HG02970 (cell line): ENCODE data around the gene MYLK4.

Experiments
- ATAC-seq: cut with Tn5 transposase; IDR thresholded peaks from one replicate; pipeline ENCODE4 v1.9.1; 2021; ENCODE audit warnings: mild to moderate bottlenecking, moderate library complexity, moderate number of reproducible peaks; ENCODE audit not compliant: unreplicated experiment, low FRiP score

MYLK4 gene

DNA sequence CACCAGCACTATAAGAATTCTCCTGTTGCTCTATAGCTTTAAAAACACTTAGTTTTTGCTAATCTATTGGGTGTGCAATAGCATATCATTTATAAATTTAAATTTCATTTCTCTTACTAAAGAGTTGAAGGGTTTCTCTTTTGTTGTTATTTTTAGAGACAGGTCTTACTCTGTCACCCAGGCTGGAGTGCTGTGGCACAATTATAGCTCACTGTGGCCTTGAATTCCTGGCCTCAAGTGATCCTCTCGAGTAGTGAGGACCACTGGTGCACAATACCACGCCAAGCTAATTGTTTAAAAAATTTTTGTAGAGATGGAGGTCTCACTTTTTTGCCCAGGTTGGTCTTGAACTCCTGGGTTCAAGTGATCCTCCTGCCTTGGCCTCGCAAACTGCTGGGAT is 8.3 kb upstream of the MYLK4 start:
- ATAC-seq, result no peak

DNA sequence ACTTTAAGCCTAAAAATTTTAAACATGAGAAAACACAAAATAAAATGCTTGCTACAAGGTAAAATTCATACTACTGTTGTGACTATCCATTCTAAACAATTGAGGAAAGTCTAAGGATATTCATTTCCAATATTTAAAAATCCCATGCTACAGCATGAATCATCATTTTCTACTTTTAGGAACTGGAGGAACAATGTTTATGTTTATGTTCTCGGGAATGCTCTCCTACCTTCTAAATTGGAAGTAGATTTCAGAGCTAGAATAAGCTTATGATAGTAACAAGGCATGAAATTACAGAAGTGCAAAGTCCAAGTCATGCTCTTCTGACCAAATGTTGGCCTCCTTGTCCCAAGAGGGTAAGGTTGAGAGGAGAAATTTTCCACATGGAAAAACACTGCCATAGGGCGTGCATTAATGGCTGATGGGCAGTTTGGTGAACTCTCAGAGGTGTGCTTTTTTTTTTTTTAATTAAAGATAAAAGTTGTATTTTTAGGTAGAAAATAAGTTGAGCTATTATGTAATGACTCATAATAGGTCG is 6.0 kb upstream of the MYLK4 start:
- ATAC-seq, result no peak

DNA sequence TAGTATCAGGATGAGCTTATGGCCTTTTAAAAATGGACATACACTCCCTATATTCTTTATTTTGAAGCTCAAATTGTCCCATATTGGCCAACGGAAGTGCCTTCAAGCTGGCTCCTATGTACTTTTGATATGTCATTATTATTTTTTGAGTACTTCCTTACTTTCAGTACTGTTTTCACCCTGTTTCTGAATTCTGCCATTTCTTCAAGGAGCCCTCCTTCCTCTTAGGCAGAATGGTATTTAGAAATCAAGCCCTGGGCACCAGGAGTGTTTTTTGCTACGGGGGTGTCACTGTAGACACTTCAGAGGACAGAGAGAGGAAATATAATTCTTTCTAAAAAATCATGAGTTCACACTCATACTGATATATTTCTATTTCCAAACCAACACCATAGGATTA is 5.5 kb upstream of the MYLK4 start:
- ATAC-seq, result no peak

DNA sequence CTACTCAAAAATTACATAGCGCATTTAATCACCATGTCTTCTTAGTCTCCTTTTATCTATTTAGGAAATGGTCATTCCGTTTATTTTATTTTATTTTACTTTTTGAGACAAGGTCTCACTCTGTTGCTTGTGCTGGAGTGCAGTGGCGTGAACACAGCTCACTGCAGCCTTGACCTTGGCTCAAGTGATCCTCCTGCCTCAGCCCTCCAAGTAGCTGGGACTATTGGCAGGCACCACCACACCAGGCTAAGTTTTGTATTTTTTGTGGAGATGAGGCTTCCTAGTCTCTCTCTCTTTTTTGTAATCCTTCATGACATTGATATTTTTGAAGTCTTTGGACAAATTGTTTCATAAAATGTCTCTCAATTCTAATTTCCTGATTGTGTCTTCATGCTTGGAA is 4.7 kb upstream of the MYLK4 start:
- ATAC-seq, result no peak

DNA sequence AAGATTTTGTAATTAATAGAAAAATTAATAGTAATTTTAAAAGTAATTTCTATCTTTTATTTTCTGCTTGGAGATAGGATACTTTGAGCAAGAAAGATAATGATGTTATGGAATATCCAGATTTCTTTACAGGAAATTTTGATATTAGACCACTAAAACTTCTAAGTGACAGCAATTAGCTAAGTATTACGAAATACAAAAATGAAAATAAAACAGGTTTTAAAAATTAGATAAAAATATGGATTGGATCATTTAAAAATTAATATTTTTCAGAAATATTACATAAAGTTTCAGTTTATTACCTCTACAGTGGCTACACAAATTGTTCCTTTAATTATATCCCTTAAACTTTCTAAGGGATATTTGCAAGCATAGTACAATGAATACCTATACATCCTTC is 4.2 kb upstream of the MYLK4 start:
- no peak for ATAC-seq

DNA sequence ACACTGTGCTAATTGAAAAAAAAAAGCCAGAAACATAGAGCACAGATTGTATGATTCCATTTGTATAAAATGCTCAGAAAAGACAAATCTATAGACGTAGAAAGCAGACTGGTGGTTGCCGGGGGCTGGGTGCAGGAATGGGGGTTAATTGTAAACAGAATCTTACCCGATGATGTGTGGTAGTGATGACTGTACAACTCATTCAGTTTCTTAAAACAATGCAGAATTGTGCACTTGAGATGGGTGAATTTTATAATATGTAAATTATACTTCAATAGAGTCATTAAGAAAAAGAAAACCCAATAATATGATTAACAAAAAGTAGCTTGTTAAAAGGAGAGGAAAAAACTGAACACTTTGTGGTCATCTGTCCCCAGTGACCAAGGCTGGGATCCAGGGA is 3.7 kb upstream of the MYLK4 start:
- no peak for ATAC-seq

DNA sequence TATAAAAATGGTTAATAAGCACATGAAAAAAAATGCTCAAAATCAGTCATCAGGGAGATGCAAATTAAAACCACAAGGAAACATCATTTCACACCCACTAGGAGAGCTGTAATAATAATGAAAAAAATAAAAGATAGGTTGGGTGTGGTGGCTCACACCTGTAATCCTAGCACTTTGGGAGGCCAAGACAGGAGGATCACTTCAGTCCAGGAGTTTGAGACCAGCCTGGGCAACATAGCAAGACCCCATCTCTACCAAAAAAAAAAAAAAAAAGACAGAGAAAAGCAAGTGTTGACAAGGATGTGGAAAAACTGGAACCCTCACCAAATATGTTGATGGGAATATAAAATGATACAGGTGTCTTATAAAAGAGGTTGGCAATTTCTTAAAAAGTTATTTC is 3.0 kb upstream of the MYLK4 start:
- ATAC-seq, result no peak

DNA sequence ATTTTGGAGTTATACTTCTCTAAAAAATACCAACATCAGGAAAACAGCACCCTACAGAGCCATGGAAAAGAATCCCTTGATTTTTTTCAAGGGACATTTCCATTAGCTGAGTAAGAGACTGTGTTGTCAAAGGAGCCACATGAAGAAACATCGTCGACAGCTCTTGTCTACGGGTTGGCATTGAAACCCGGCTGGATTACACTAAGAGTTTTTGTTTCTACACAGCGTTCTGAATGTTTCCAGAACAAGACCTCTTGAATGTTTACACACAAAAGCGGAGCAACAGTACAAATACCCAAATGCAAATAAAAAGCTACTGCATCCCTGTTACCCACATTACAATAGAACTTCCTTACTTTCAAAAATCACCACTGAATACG is 2.4 kb upstream of the MYLK4 start:
- no peak for ATAC-seq

DNA sequence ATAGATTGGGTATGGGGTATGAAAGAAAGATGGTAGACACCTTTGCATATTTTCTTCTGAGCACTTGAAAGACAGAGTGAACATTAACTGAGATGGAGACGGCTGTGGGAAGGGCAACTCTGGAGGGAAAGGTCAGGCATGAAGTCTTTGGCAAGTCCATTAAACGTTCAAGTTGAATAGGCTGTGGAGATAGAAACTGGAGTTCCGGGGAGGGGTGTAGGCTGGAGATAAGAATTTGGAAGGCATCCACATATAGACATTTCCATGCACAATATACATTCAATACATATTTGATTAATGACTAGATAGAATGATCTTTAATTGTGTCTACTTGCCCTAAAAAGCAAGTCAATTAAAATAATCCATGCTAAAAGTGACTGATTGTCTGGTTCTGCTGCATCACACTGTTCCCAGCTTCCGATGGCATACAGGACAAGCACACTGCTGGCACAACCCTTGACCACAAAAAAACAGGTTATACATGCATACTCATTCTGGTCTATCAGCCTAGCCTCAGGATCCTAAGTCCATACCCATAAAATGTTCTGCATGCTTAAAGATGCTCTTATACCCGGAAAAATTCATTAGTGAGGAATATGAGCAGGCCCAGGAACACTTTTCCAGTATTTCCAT is 1.9 kb upstream of the MYLK4 start:
- no peak for ATAC-seq

DNA sequence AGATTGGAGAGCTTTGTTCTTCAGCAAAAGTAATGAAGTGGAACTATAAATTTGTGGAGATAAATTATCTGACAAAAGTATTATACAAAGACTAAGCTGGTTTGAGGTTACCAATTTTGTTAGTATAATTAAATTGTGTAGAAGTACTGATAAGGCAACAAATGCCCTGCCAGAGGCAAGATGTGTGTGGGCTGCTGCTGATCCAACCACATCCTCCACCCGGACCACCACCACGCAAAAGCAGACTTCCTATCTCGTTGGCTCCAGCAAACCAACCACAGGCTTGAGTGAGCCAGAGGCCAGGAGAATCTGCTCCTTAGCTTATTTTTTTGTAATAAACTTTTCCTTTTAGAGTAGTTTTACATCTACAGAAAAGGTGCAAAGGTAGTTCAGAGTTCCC is 1.1 kb upstream of the MYLK4 start:
- no peak for ATAC-seq

DNA sequence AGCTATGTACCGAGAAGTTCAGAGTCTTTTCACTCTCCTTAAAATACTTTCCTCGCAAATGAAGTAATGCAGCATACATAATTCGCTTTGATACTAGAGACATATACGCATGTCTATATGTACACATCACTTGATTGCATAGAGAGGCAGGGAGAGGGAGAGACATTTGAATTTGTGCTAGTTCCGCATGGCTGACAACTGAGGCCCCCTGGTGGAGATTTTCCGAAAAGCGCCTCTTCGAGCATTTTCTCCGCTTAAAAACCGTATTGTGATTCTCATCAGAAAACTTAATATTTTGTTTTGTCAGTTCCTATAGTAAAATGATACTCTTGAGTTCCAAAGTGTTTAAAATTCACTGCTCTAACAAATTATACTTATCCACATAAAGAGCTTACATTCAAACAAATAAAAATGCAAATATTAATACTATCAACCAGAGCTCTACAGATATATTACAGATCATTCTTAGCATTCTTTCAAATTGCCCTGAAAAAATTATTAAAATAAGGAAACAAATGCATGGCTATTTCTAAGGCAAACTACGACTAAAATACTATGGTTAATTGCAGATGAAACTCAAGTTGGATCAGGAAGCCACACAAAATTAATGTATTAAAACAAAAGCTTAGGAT is 637 bp downstream of the MYLK4 start:
- ATAC-seq, result no peak

DNA sequence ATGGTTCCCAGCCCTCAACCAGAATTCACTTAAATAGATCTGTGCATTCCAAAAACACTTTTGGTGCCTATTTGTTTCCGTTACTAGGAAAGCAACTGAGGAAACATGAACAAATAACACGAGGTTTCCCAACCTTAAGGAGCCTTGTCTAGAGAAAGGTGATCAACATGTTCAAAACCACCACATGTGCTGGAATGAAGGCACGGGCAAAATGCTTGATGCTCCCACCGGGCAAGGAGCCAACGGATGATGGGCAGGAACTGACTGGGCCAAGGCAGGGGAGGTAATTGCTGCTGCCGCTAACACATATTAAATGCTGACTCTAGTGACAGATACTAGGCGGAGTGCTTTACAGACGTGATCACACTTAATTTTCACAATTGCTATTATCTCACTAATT is 2.5 kb downstream of the MYLK4 start:
- no peak for ATAC-seq

DNA sequence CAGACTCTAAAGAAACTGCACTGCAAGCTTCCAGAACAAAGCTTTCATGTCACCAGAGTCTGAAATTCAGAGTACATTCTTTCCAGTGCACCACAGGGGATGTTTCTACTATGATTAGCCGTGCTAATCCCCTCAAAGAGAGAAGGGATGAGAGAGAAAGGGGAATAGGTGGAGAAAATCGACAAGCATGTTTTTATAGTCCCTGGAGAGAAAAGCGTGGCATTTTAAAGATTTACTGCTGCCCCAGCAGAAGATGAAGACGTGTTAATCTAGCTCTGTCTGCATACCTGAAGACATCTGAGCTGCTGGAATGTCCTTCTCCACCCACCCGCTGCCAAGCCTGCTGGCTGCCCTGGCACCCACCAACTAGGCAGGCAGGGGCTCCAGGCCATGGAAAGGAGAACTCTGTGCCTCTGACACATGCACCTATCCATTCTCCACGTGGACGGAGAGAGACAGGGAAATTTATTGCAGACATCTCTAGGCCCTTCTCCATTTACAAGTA is 4.1 kb downstream of the MYLK4 start:
- no peak for ATAC-seq

DNA sequence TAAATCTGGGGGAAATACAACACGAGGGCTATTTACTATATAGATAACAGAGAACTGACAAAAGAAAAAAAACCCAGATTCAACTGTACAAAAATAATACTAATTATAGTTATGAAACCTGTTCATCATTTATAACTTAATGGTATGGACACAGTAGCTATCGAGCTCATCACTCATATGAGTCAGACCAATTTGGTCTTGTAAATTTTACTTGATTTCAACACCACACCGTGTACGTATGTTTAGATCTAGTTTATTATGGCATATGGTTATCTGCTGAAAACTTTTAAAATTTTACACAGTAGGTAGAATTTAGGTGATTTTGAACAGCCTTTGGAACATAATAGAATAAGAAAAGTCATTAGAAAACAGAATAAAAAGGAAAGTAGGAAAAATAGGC is 5.5 kb downstream of the MYLK4 start:
- no peak for ATAC-seq

DNA sequence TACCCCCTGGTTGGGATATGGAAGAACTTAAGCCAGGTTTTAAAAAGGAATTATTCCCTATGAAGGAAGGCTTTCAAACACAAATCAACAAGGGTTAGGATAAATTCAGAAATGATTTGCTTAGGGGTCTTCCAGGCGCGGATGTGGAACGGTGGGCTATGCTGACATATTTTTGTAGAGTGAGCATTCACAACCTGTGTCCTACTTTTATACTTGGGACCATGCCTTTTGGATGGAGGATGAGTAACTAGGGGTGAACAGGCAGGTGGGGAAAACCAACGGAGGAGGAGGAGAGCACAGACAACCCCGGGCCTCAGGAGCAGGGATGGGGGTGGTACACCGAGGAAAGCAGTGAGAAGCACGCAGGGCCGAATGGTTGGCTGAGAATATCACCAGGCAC is 5.9 kb downstream of the MYLK4 start:
- no peak for ATAC-seq

DNA sequence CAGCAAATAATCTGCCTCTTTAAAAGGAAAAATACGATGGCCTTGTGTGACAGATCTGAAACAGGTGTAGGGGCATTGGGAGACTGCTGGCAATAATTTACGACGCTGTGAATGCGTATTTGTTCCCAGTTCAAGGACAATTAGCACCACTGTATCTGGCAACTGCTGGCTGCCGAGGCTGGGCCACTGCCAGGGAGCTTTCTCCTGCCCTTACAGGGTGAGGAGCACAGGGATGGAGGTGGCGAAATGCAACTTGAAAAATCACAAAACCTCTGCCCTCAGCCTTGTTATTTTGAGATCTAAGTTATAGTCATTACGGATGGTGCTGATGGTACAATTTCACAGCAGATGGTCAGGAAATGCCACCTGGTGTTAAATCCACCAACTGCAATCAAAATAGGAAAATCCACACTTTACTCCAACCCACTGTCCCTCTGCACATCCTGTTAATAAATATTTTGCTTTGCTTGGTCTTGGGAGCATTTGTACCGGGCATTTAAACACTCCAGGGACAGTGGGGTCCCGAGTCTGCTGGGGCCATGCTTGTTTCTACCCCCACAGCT is 6.4 kb downstream of the MYLK4 start:
- ATAC-seq, result no peak

DNA sequence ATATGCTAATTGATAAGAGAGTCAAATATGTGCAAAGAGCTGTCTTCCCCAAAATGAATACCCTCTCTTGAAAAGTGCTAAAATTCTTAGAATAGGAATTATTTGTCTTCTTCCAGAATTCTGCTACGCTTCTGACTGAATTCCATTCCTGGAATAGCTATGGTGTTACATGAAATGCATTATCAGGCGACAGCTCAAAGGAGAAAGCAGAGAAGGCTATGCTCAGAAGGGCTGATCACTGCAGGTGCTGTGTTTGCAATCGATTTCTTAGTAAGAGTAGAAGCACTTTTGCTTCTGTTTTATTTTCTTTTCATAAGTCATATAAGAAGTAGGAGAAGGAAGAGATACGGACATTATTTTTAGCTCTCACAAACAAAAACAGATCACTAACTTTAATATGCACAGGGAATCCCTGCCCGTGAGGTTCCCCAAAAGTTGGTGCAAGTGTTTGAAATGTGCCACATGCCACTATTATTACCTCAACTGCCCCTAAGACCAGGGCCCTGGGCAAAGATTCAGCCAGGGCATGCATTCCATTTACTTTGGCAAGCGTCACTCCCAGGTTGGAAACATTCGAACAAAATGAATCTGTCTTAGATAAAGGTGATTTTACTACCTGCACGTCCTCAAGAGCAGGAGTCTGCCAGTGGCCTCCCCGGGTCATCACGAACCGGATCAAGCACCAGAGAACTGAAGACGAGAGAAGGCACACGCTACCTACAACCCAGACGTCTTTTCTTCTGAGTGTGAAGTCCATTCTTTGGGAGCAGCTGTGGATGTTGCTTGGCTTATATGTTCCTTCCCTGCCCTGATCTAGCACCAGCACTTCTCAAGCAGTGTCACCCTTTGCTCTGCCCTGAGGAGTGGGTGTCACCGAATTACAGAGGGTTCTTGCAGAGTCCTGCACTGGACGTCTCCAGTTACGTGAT is 7.2 kb downstream of the MYLK4 start:
- no peak for ATAC-seq

DNA sequence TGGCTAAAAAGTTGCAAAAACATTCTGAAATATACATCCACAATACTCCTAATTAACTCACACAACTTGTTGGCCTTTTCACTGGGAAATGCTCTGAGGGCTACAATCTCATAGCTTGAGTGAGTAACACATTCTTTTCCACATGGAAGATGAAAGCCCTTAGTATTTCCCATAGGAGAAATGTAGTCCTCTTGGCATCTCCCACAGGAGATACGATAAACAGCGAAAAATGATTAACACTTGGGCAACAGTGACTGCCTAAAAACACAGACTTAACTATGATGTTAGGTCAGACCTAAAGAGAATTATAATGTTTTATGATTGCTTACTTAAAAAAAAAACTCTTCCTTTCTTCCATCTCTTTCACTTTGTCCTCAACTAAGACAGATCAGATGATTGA is 9.0 kb downstream of the MYLK4 start:
- no peak for ATAC-seq

DNA sequence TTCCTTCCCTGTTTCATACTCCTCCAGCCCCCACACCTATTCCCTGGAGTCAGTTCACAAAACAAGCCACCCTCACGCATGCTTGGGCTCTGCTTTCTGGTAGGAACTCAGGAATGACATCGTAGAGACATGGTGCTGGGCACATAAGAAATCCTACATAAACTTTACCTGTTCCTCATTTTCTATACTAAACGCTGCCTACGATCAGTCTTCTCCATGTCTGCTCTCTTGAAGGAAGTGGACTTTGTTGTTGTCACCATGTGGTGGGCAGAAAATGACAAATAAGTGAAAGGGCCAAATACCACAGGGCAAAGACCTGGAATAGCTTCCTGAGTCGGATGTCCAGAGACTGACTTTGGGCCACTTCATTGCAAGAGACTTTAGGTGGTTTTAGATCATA is 10.1 kb downstream of the MYLK4 start:
- ATAC-seq, result no peak

DNA sequence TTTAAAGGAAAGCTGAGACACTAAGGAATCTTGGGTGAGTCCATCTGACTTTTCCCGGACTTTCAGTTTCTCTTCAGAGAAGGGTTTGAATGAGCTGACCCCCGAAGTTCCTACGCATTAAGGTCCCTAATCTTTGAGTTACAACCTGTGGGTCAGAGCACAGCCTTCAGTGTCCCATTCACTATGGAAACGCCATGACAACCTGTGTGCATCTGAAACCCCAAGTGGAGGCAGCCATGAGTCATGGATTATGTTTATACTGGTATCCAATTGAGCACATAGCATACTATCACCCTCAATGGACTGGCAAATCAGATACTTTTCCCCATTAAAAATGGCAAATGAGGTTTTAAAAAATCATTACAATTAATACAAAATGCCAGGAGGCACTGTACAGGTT is 11.4 kb downstream of the MYLK4 start:
- ATAC-seq, result no peak

DNA sequence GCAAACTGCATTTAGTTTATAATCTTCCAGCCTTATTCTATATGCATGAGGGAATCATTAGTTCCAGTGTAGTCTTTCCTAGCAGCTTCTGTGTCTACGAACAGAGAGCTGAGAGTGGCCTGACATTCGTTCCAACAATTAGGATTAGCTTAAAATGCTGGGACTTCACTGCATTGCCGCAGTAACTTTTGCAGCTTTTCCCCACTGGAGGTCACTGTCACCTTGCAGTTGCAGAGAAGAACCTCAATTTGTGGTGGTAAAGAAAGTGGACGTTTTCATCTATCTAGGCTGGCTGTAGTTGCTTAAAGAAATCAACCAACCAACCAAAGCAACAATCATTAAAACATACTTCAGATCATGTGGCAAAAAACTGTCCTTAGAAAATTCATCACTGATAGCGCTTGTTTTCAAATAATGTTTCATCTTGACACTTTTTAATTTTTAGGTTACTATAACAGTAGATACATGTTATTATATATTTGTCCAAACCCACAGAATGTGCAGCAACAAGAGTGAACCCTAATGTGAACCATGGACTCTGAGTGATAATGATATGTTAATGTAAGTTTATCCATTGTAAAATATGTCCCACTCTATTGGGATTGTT is 12.2 kb downstream of the MYLK4 start:
- ATAC-seq, result no peak
